Renal pelvis (tissue), 4 donors: ENCODE results near the gene TMEM39B. TPM values are rescaled to one million over a fixed set of nuclear protein-coding genes. Genes with fewer than 3 reads are reported as not detected.
"Not testable (repeated sequence)": the region's sequence is repeated elsewhere in the genome, so short reads cannot be mapped to it uniquely, and the experiment has no call there.

Experiments
- DNase-seq: peaks from one replicate; pipeline ENCODE4 v3.0.0-alpha.2; 2013
- polyA plus RNA-seq, 3 donors: library from polyadenylated mRNA; unstranded; fragments of 120-200 nt; gene quantifications; one replicate each; pipeline ENCODE4 v1.2.1, GENCODE V29; 2013; ENCODE audit not compliant: insufficient read length in 3 of 3

The TMEM39B gene
- polyA plus RNA-seq, 3 donors = 20.4 to 24.0 (median 22.5) TPM

DNA sequence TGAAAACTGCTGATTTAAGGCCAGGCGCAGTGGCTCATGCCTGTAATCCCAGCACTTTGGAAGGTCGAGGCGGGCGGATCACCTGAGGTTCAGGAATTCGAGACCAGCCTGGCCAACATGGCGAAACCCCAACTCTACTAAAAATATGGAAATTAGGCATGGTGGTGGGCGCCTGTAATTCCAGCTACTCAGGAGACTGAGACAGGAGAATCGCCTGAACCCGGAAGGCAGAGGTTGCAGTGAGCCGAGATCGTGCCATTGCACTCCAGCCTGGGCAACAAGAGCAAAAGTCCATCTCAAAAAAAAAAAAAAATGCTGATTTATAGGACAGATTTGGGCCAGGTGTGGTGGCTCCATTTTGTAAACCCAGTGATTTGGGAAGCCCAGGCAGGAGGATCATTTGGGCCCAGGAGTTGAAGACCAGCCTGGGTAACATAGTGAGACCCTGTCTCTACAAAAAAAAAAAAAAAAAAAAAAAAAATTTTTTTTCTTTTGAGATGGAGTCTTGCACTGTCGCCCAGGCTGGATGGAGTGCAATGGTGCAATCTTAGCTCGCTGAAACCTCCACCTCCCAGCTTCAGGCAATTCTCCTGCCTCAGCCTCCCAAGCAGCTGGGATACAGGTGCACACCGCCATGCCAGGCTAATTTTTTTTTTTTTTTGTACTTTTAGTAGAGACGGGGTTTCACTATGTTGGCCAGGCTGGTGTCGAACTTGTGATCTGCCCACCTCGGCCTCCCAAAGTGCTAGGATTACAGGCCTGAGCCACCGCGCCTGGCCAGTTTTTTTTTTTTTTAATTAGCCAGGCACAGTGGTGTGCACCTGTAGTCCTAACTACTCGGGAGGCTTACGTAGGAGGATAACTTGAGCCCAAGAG lies 6.9 kb upstream of the TMEM39B start:
- not testable (repeated sequence) for DNase-seq

GRCh38 chr1:32066489-32066873 lies 6.3 kb upstream of the TMEM39B start:
- peak; percentile 50 for DNase-seq

GRCh38 chr1:32068957-32069588 lies 3.7 kb upstream of the TMEM39B start:
- DNase-seq = no peak

- peak; percentile 46 for DNase-seq
These were observed 749 bp upstream of the TMEM39B start for GRCh38 chr1:32071758-32072621.

- peak; percentile 94 for DNase-seq
These were observed 825 bp downstream of the TMEM39B start for GRCh38 chr1:32073299-32074229.

DNA sequence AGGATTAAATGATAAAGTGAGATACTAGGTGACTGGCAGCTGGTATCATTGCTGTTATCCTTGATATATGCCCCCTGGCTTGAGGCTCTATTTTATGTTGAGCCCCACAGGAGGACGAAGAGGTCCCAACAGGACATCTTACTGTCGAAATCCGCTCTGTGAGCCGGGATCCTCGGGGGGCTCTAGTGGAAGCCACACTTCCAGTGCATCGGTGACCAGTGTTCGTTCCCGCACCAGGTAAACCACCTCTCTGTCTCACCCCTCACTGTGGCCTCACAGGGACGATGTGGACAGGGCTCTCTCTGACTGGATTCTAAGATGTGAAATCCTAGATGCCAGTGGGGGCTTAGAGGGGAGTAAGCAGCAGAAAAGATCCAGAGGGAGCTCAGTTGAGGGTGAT lies 2.1 kb downstream of the TMEM39B start:
- DNase-seq = no peak

DNA sequence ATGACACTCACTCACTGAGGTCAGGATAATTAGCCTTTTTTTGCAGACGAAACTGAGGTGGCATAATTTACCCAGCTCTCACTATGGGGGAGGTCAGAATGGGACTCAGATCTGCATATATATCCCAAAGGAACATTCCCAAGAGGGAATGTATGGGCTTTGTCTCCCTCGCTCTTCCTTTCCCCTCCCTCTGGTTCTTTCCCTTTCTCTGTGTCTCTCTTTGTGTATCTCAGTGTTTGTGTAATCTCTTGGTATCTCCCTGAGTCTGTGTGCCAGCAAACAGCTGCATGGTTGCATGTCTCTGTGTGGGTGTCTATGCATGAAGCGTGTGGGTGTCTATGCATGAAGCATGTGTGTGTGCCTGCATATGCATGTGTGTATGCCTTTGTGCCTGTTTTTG lies 4.7 kb downstream of the TMEM39B start:
- no peak for DNase-seq

GRCh38 chr1:32082022-32082421 lies 9.3 kb downstream of the TMEM39B start:
- DNase-seq = no peak

- DNase-seq = not testable (repeated sequence)
These were observed 13.6 kb downstream of the TMEM39B start for GRCh38 chr1:32086381-32086780.

- no peak for DNase-seq
These were observed 18.4 kb downstream of the TMEM39B start for GRCh38 chr1:32091176-32091575.

DNA sequence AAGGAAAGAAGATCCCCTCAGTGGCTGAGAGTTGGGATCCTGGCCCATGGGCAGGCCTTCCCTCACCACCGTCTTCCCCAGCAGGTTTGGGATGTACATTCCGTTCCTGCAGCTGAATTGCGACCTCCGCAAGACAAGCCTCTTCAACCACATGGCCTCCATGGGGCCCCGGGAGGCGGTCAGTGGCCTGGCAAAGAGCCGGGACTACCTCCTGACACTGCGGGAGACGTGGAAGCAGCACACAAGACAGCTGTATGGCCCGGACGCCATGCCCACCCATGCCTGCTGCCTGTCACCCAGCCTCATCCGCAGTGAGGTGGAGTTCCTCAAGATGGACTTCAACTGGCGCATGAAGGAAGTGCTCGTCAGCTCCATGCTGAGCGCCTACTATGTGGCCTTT lies 18.9 kb downstream of the TMEM39B start:
- no peak for DNase-seq

DNA sequence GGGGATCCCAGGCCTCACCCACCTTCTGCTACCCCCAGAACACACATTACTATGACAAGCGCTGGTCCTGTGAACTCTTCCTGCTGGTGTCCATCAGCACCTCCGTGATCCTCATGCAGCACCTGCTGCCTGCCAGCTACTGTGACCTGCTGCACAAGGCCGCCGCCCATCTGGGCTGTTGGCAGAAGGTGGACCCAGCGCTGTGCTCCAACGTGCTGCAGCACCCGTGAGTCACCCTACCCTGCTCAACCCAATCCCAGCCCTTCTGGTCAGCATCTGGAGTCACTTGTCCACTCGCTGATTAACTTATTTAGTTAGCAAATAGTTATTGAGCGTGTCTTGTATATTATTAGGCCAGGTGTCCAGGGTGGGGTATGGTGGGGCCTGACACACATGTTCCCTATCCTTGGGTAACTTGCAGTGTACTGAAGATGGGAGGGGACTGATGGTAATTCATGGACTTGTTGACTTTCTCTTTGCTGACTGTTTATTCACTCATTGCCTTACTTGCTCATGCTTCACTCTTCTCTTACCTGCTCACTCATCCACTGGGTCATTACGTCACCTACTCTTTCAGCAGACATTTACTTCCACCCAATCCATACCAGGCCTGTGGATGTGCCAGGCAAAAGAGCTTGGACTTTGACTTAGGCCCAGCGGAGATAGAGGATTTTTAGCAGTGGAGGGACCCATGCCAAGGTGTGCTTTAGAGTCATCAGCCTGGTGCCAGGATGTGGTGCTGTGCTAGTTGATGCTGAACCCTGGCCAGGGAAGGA lies 22.2 kb downstream of the TMEM39B start:
- no peak for DNase-seq

DNA sequence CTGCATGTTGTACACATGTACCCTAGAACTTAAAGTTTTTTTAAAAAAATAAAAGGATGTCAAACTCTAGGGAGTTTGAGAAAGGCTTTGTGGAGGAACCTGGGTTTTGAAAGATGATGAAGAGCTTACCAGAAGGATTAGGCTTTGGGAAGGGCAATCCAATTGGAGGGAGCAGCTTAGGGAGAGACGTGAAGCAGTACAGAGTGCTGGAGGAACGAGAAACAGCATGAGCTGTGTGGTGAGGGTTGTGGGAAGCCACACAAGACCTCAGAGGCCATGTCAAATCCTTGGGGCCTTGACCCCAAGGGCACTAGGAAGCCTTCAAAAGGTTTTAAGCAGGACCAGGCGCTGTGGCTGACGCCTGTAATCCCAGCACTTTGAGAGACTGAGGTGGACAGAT lies 26.7 kb downstream of the TMEM39B start:
- no peak for DNase-seq

DNA sequence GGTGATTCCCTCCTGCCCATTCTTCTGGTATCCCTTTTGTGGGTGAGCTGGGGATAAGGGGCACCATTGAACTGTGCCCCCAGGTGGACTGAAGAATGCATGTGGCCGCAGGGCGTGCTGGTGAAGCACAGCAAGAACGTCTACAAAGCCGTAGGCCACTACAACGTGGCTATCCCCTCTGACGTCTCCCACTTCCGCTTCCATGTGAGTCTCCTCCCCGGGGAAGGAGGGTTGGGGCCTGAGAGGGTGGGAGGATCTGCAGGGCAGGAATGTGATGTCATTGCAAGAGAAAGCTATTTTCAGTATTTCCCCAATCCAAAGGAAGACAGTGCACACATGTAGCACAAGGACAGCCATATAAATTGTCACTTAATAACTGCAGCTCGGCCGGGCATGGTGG lies 27.6 kb downstream of the TMEM39B start:
- no peak for DNase-seq

- DNase-seq = no peak
These were observed 28.3 kb downstream of the TMEM39B start for GRCh38 chr1:32100807-32101708.

DNA sequence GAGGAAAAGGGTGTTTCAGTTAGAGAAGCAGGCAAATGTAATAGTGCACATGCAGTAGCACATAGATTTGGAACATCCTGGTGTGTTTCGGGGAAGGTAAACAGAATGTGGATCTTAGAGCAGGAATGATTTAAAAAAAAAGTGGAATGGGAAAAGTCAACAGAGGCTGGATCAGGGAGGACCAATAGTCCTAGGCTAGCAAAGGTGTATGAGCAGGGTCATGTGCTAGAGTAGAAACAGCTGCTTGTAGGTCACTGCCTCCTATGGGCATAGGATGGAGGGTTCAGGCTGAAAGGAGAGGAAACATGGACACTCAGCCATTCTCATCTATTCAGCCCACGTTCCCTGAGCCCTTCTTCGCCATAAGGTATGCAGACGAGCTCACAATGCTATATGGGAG lies 31.4 kb downstream of the TMEM39B start:
- DNase-seq = no peak

- DNase-seq = no peak
These were observed 32.6 kb downstream of the TMEM39B start for GRCh38 chr1:32105338-32105737.

DNA sequence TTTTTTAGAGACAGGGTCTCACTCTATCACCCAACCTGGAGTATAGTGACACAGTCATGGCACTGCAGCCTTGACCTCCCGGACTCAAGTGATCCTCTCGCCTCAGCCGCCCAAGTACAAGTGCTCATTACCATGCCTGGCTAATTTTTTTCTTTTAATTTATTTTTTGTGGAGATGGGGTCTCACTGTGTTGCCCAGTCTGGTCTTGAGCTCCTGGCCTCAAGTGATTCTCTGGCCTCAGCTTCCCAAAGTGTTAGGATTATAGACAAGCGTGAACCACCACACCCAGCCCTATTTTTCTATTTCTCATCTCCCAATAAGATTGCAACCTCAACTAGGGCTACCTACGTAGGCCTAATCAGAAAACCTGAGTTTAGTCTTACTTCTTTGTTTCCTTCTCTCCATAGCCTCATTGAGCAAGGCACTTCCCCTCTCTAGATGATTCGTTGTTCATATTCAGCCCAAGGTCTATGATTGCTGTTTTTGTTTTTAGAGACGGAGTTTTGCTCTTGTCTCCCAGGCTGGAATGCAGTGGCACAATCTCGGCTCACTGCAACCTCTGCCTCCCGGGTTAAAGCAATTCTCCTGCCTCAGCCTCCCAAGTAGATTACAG lies 34.0 kb downstream of the TMEM39B start:
- no peak for DNase-seq
